Measurements from ENCODE around the gene ATF4. TPM values are rescaled to one million over a fixed set of nuclear protein-coding genes. Genes with fewer than 3 reads are reported as not detected.

ATF4 gene
- total RNA-seq, 6 donors from 2014 or later = 255 to 402 (median 364) TPM

- peak overlapping the region; percentile 36 to 98 (median 87) for H3K4me3 ChIP-seq
- peaks cover 55 to 72% (median 63%) of the 10 kb centered on the region in 4 donors for H3K4me1 ChIP-seq
- H3K27ac ChIP-seq = peak overlapping the region; percentile 6 to 100 (median 98)
- ATAC-seq (ENCODE audit: low FRiP score in 2 of 2) (no peak), DNase-seq (no peak)
- H3K27me3 ChIP-seq = no peaks in the 10 kb centered on the region
- no peak for TF ChIP-seq EP300 (IDR thresholded peaks at IDR 0.05)
- TF ChIP-seq POLR2AphosphoS5 (IDR thresholded peaks at IDR 0.05) = peak in 1 of 2 donors; percentile 4
- TF ChIP-seq POLR2A (IDR thresholded peaks at IDR 0.05) = peak in 1 of 4 donors; percentile 33
- no peaks in the 10 kb centered on the region for H3K9me3 ChIP-seq
- peaks cover 19 to 44% (median 34%) of the 10 kb centered on the region in 4 donors for H3K36me3 ChIP-seq
- 23% methylated on average over 9 to 14 of the region's 14 CpGs for WGBS, 2 donors
These were observed 2.4 kb downstream of the ATF4 start for GRCh38 chr22:39522567-39523300.

- H3K4me3 ChIP-seq = peak overlapping the region in 1 of 4 donors; percentile 98
- ATAC-seq (ENCODE audit: low FRiP score in 2 of 2) (no peak), DNase-seq (no peak)
- H3K4me1 ChIP-seq = peaks cover 60 to 77% (median 69%) of the 10 kb centered on the region in 4 donors
- H3K36me3 ChIP-seq = peaks cover 22 to 54% (median 43%) of the 10 kb centered on the region in 4 donors
- no peaks in the 10 kb centered on the region for H3K27me3 ChIP-seq
- WGBS, 2 donors = 70 to 93% methylated on average over 10 to 11 of the region's 13 CpGs
- TF ChIP-seq EP300 (IDR thresholded peaks at IDR 0.05) (no peak), POLR2A (IDR thresholded peaks at IDR 0.05) (no peak), POLR2AphosphoS5 (IDR thresholded peaks at IDR 0.05) (no peak)
- H3K27ac ChIP-seq = peak overlapping the region in 2 of 4 donors; percentile 49 to 57
- no peaks in the 10 kb centered on the region for H3K9me3 ChIP-seq
These were observed 3.9 kb downstream of the ATF4 start for GRCh38 chr22:39524089-39524752.

- 81 to 86% methylated on average over 9 to 10 of the region's 10 CpGs for WGBS, 2 donors
- H3K36me3 ChIP-seq = peaks cover 22 to 62% (median 50%) of the 10 kb centered on the region in 4 donors
- H3K9me3 ChIP-seq = no peaks in the 10 kb centered on the region
- H3K4me3 ChIP-seq = no peak overlapping the region
- no peak for ATAC-seq (ENCODE audit: low FRiP score in 2 of 2)
- H3K4me1 ChIP-seq = peaks cover 66 to 83% (median 76%) of the 10 kb centered on the region in 4 donors
- TF ChIP-seq POLR2A (IDR thresholded peaks at IDR 0.05) (no peak), CTCF (IDR thresholded peaks at IDR 0.05) (no peak), EP300 (IDR thresholded peaks at IDR 0.05) (no peak), POLR2AphosphoS5 (IDR thresholded peaks at IDR 0.05) (no peak)
- H3K27me3 ChIP-seq = no peaks in the 10 kb centered on the region
- peak in 1 of 2 donors; percentile 45 for DNase-seq
- H3K27ac ChIP-seq = peak overlapping the region; percentile 24 to 57 (median 46)
These were observed 4.6 kb downstream of the ATF4 start for GRCh38 chr22:39524753-39525657.

GRCh38 chr22:39525658-39525975 is 5.3 kb downstream of the ATF4 start:
- no peaks in the 10 kb centered on the region for H3K9me3 ChIP-seq
- H3K27me3 ChIP-seq = no peaks in the 10 kb centered on the region
- ATAC-seq (ENCODE audit: low FRiP score in 2 of 2) (no peak), DNase-seq (no peak)
- 62 to 64% methylated on average over 4 of the region's 4 CpGs for WGBS, 2 donors
- TF ChIP-seq EP300 (IDR thresholded peaks at IDR 0.05) (no peak), CTCF (IDR thresholded peaks at IDR 0.05) (no peak), POLR2A (IDR thresholded peaks at IDR 0.05) (no peak), POLR2AphosphoS5 (IDR thresholded peaks at IDR 0.05) (no peak)
- no peak overlapping the region for H3K4me3 ChIP-seq
- H3K4me1 ChIP-seq = peaks cover 72 to 89% (median 82%) of the 10 kb centered on the region in 4 donors
- H3K36me3 ChIP-seq = peaks cover 22 to 68% (median 52%) of the 10 kb centered on the region in 4 donors
- peak overlapping the region; percentile 24 to 69 (median 46) for H3K27ac ChIP-seq

- H3K4me1 ChIP-seq = peaks cover 77 to 97% (median 89%) of the 10 kb centered on the region in 4 donors
- peak overlapping the region; percentile 24 to 69 (median 58) for H3K27ac ChIP-seq
- TF ChIP-seq POLR2AphosphoS5 (IDR thresholded peaks at IDR 0.05) (no peak), EP300 (IDR thresholded peaks at IDR 0.05) (no peak), CTCF (IDR thresholded peaks at IDR 0.05) (no peak)
- ATAC-seq (ENCODE audit: low FRiP score in 2 of 2) (no peak), DNase-seq (peak in 1 of 2 donors; percentile 37)
- no peak overlapping the region for H3K4me3 ChIP-seq
- no peaks in the 10 kb centered on the region for H3K27me3 ChIP-seq
- H3K36me3 ChIP-seq = peaks cover 15 to 68% (median 45%) of the 10 kb centered on the region in 4 donors
- WGBS, 2 donors = 66 to 71% methylated on average over 4 of the region's 4 CpGs
- H3K9me3 ChIP-seq = no peaks in the 10 kb centered on the region
These were observed 6.4 kb downstream of the ATF4 start for GRCh38 chr22:39526736-39527171.
